GM12878 (cell line): Measurements from ENCODE around the gene MAPRE3. TPM values are rescaled to one million over a fixed set of nuclear protein-coding genes. Genes with fewer than 3 reads are reported as not detected.

ENCODE experiments used
- BCL11A ChIP-seq: IDR thresholded peaks from 2 replicates; pipeline ENCODE4 v1.6.1; 2011; ENCODE audit warnings: low read depth, low read length
- CBX5 ChIP-seq: sonication (generic); IDR thresholded peaks from 2 replicates; pipeline ENCODE4 v1.6.1; 2016; ENCODE audit warnings: low read depth, moderate library complexity, mild to moderate bottlenecking, inconsistent platforms
- FOXM1 ChIP-seq: IDR thresholded peaks from 2 replicates; pipeline ENCODE4 v1.6.1; 2012; ENCODE audit warnings: low read depth, mild to moderate bottlenecking, inconsistent platforms, low read length, moderate library complexity
- GABPA ChIP-seq: IDR thresholded peaks from 2 replicates; pipeline ENCODE4 v1.6.1; 2014; ENCODE audit warnings: antibody characterized with exemption, low read depth, mild to moderate bottlenecking, inconsistent platforms
- GATAD2B ChIP-seq: fragments of 450-650 bp; conservative IDR thresholded peaks from 2 replicates; pipeline ENCODE4 v1.6.1; 2017; ENCODE audit warnings: low read depth, mild to moderate bottlenecking, moderate library complexity
- IKZF1 ChIP-seq: fragments of 450-650 bp; conservative IDR thresholded peaks from 2 replicates; pipeline ENCODE4 v1.6.1; 2017; ENCODE audit warnings: antibody characterized with exemption, mild to moderate bottlenecking
- JUNB ChIP-seq: IDR thresholded peaks from 2 replicates; pipeline ENCODE4 v1.6.1; 2016; ENCODE audit warnings: antibody characterized with exemption, mild to moderate bottlenecking
- NBN ChIP-seq: fragments of 450-650 bp; IDR thresholded peaks from 2 replicates; pipeline ENCODE4 v1.6.1; 2016
- NR2C1 ChIP-seq: fragments of 450-650 bp; IDR thresholded peaks from 2 replicates; pipeline ENCODE4 v1.6.1; 2017; ENCODE audit warnings: antibody characterized with exemption, mild to moderate bottlenecking, moderate library complexity
- NRF1 ChIP-seq: conservative IDR thresholded peaks from 2 replicates; pipeline ENCODE4 v1.6.1; 2011; ENCODE audit warnings: mild to moderate bottlenecking, low read depth, low read length, improper control_type of control experiment
- RAD21 ChIP-seq: IDR thresholded peaks from 2 replicates; pipeline ENCODE4 v1.6.1; 2011; ENCODE audit warnings: mild to moderate bottlenecking, low read depth, low read length, moderate library complexity; ENCODE audit not compliant: insufficient read depth
- RAD51 ChIP-seq: fragments of 450-650 bp; IDR thresholded peaks from 2 replicates; pipeline ENCODE4 v1.6.1; 2016; ENCODE audit warnings: moderate library complexity, mild to moderate bottlenecking, inconsistent platforms
- RB1 ChIP-seq: fragments of 450-650 bp; formaldehyde crosslinking; IDR thresholded peaks from 2 replicates; pipeline ENCODE4 v1.6.1; 2017; ENCODE audit warnings: mild to moderate bottlenecking, borderline replicate concordance
- RBBP5 ChIP-seq: fragments of 200-600 bp; sonication (generic); conservative IDR thresholded peaks from 2 replicates; pipeline ENCODE4 v1.6.1; 2016
- RUNX3 ChIP-seq: IDR thresholded peaks from 2 replicates; pipeline ENCODE4 v1.6.1; 2012; ENCODE audit warnings: low read length, inconsistent platforms
- SMAD5 ChIP-seq: IDR thresholded peaks from 2 replicates; pipeline ENCODE4 v1.6.1; 2016; ENCODE audit warnings: antibody characterized with exemption, low read depth
- SP1 ChIP-seq: IDR thresholded peaks from one replicate; pipeline ENCODE4 v1.6.1; 2011; ENCODE audit warnings: low read depth, low read length
- SRF ChIP-seq, 2 experiments: IDR thresholded peaks; 2 replicates each; pipeline ENCODE4 v1.6.1; 2011; ENCODE audit warnings: low read depth in 2 of 2, low read length in 2 of 2, mild to moderate bottlenecking in 1 of 2, moderate library complexity in 1 of 2
- SUZ12 ChIP-seq: fragments of 200-600 bp; sonication (generic); IDR thresholded peaks from one replicate; pipeline ENCODE4 v1.6.1; 2018; ENCODE audit warnings: antibody characterized with exemption, mild to moderate bottlenecking; ENCODE audit not compliant: unreplicated experiment
- ZNF274 ChIP-seq: IDR thresholded peaks from one replicate; pipeline ENCODE4 v1.8.0; 2011; ENCODE audit not compliant: insufficient read length, insufficient read depth
- ZZZ3 ChIP-seq: IDR thresholded peaks from 2 replicates; pipeline ENCODE4 v1.6.1; 2011; ENCODE audit warnings: low read depth; ENCODE audit not compliant: control insufficient read depth, insufficient read length
- polyA plus RNA-seq, 11 experiments: library from polyadenylated mRNA; depleted of rRNA in 4 of 11; unstranded in 6 of 11; stranded (reverse) in 5 of 11; fragments of >200 nt; fragmentation: Nextera tagmentation in 4 of 11; fragmentation: Illumina TruSeq in 1 of 11; extraction: Ambion mirVana in 4 of 11; extraction: Trizol in 1 of 11; gene quantifications; 1 replicate in 1 of 11; 2 replicates in 10 of 11; pipeline versions ENCODE4 v1.2.1 to v1.2.3, GENCODE V29; 2011 to 2016; ENCODE audit warnings: inconsistent platforms in 2 of 11, missing spikeins in 2 of 11, low read depth in 1 of 11
- total RNA-seq, 4 experiments: library from RNA; depleted of rRNA in 3 of 4; stranded (reverse); fragments of >200 nt in 3 of 4; fragmentation: Illumina TruSeq in 1 of 4; extraction: Trizol in 1 of 4; gene quantifications; 2 replicates each; pipeline versions ENCODE4 v1.2.1 to v1.2.3, GENCODE V29; 2013 to 2021
- TF ChIP-seq, protein P1 (sequence below): IDR thresholded peaks from 2 replicates; pipeline ENCODE4 v1.6.1; 2011; ENCODE audit warnings: low read depth, low read length, improper control_type of control experiment, borderline replicate concordance
- TF ChIP-seq, protein P2 (sequence below): fragments of 150-350 bp; IDR thresholded peaks from 2 replicates; pipeline ENCODE4 v1.6.1; 2014; ENCODE audit warnings: mild to moderate bottlenecking, low read depth, low read length
- TF ChIP-seq, protein P3 (sequence below): fragments of 450-650 bp; conservative IDR thresholded peaks from 2 replicates; pipeline ENCODE4 v1.6.1; 2017; ENCODE audit warnings: mild to moderate bottlenecking, moderate library complexity
- TF ChIP-seq, protein P4 (sequence below): IDR thresholded peaks from 2 replicates; pipeline ENCODE4 v1.6.1; 2011; ENCODE audit warnings: borderline replicate concordance, low read depth, mild to moderate bottlenecking, moderate library complexity, low read length; ENCODE audit not compliant: insufficient read depth, poor library complexity, severe bottlenecking

The MAPRE3 gene
- total and polyA plus RNA-seq, 10 of the 15 experiments (the other 5 are each of a cell fraction or from before 2014, with no cell fraction given) = 0.03 to 1.3 (median 0.73) TPM; not detected in 1

DNA sequence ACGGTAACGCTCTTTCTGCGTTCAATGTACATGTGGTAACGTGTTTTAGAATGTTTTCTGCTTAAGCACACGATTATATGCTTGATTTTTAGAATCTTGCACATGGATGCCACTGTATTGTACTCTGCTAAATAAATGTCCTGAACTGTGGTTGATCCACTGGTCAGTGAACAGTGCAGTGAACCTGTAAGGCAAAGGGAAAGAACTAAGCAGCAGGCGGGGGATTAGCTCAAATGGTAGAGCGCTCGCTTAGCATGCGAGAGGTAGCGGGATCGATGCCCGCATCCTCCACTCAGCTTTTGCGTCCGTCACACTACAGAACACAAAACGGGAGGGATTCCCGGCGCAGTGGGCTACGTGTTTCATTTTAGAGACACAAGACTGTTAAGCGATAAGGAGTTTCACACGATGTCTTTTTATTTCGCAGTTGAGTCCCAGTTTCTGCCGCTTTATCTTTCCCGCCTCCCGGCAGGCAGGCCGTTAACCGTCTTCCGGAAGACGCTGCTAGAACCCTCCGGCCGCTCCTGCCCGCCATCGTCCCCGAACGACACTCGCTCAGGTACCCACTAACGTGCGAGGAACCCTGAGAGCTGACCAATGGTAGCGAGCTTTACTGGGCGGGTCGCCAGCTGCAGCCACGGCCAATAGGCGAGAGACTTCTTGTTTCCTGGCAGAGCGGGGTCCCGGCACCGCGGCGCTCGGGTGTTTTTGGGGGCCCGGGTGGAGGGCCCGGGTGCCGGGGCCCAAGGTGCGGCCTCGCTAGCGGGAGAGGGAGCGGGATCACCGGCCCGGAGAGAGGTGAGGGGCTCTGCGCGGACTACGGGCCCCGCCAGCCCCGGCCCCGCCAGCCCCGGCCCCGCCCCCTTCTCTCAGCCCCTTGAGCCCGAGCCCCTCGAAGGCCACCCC, 80.8 kb downstream of the MAPRE3 start, which contains the start of gene AGBL5 (continued):
- TF ChIP-seq CBX5 = no peak
- peak; percentile 41 for TF ChIP-seq IKZF1
- TF ChIP-seq RAD51 = no peak; the same call in 1 of the 2 replicates
- TF ChIP-seq ZNF274 = no peak
- 0 out of 2 replicates have a peak, but pooled peaks have one; percentile 48 for TF ChIP-seq FOXM1
- TF ChIP-seq SP1 = peak; percentile 91
- peak; percentile 6; the same call in 1 of the 2 replicates for TF ChIP-seq JUNB
- TF ChIP-seq GATAD2B = peak; percentile 45; the same call in 1 of the 2 replicates
- TF ChIP-seq, protein P1, sequence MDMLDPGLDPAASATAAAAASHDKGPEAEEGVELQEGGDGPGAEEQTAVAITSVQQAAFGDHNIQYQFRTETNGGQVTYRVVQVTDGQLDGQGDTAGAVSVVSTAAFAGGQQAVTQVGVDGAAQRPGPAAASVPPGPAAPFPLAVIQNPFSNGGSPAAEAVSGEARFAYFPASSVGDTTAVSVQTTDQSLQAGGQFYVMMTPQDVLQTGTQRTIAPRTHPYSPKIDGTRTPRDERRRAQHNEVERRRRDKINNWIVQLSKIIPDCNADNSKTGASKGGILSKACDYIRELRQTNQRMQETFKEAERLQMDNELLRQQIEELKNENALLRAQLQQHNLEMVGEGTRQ = no peak
- TF ChIP-seq BCL11A = no peak
- no peak for TF ChIP-seq RBBP5
- TF ChIP-seq NBN = peak; percentile 96
- peak; percentile 25; the same call in 1 of the 2 replicates for TF ChIP-seq GABPA
- peak; percentile 70; the same call in 1 of the 2 replicates for TF ChIP-seq RUNX3
- no peak for TF ChIP-seq NR2C1
- no peak for TF ChIP-seq RAD21
- TF ChIP-seq, protein P2, sequence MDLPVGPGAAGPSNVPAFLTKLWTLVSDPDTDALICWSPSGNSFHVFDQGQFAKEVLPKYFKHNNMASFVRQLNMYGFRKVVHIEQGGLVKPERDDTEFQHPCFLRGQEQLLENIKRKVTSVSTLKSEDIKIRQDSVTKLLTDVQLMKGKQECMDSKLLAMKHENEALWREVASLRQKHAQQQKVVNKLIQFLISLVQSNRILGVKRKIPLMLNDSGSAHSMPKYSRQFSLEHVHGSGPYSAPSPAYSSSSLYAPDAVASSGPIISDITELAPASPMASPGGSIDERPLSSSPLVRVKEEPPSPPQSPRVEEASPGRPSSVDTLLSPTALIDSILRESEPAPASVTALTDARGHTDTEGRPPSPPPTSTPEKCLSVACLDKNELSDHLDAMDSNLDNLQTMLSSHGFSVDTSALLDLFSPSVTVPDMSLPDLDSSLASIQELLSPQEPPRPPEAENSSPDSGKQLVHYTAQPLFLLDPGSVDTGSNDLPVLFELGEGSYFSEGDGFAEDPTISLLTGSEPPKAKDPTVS = peak; percentile 34; the same call in 1 of the 2 replicates
- TF ChIP-seq ZZZ3 = no peak
- TF ChIP-seq NRF1 = no peak
- TF ChIP-seq, protein P3, sequence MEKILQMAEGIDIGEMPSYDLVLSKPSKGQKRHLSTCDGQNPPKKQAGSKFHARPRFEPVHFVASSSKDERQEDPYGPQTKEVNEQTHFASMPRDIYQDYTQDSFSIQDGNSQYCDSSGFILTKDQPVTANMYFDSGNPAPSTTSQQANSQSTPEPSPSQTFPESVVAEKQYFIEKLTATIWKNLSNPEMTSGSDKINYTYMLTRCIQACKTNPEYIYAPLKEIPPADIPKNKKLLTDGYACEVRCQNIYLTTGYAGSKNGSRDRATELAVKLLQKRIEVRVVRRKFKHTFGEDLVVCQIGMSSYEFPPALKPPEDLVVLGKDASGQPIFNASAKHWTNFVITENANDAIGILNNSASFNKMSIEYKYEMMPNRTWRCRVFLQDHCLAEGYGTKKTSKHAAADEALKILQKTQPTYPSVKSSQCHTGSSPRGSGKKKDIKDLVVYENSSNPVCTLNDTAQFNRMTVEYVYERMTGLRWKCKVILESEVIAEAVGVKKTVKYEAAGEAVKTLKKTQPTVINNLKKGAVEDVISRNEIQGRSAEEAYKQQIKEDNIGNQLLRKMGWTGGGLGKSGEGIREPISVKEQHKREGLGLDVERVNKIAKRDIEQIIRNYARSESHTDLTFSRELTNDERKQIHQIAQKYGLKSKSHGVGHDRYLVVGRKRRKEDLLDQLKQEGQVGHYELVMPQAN = peak; percentile 61
- TF ChIP-seq SMAD5 = no peak
- TF ChIP-seq, protein P4, sequence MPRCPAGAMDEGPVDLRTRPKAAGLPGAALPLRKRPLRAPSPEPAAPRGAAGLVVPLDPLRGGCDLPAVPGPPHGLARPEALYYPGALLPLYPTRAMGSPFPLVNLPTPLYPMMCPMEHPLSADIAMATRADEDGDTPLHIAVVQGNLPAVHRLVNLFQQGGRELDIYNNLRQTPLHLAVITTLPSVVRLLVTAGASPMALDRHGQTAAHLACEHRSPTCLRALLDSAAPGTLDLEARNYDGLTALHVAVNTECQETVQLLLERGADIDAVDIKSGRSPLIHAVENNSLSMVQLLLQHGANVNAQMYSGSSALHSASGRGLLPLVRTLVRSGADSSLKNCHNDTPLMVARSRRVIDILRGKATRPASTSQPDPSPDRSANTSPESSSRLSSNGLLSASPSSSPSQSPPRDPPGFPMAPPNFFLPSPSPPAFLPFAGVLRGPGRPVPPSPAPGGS = no peak
- no peak for TF ChIP-seq SUZ12
- TF ChIP-seq RB1 = peak; percentile 96
- 0 out of 4 replicates have a peak, but pooled peaks of 1 of the 2 experiments have one; percentile 1 for TF ChIP-seq SRF (IDR thresholded peaks at IDR 0.05; ENCODE audit: low read depth in 2 of 2, low read length in 2 of 2)
